OCI-LY7 (cell line): ENCODE data around the gene SOX18.

Source experiments
- CTCF ChIP-seq: fragments of 200-600 bp; sonication (generic); conservative IDR thresholded peaks from 2 replicates; pipeline ENCODE4 v1.5.1; 2014; ENCODE audit warnings: mild to moderate bottlenecking, antibody characterized with exemption, low read length, moderate library complexity, mixed read lengths
- EZH2phosphoT487 ChIP-seq: fragments of 200-600 bp; sonication (generic); IDR thresholded peaks from 2 replicates; pipeline ENCODE4 v1.6.1; 2018; ENCODE audit warnings: low read depth, borderline replicate concordance, mild to moderate bottlenecking, mixed run types, antibody characterized with exemption, low read length, moderate library complexity, mixed read lengths

- TF ChIP-seq CTCF (no peak), EZH2phosphoT487 (no peak)
These were observed 49.1 kb upstream of the SOX18 start for GRCh38 chr20:64098471-64099013.
